ENCODE results near the gene GSKIP. TPM values are rescaled to one million over a fixed set of nuclear protein-coding genes. Genes with fewer than 3 reads are reported as not detected.

The GSKIP gene
- total RNA-seq, 2 donors from 2014 or later, result 8.0 to 11.2 TPM

DNA sequence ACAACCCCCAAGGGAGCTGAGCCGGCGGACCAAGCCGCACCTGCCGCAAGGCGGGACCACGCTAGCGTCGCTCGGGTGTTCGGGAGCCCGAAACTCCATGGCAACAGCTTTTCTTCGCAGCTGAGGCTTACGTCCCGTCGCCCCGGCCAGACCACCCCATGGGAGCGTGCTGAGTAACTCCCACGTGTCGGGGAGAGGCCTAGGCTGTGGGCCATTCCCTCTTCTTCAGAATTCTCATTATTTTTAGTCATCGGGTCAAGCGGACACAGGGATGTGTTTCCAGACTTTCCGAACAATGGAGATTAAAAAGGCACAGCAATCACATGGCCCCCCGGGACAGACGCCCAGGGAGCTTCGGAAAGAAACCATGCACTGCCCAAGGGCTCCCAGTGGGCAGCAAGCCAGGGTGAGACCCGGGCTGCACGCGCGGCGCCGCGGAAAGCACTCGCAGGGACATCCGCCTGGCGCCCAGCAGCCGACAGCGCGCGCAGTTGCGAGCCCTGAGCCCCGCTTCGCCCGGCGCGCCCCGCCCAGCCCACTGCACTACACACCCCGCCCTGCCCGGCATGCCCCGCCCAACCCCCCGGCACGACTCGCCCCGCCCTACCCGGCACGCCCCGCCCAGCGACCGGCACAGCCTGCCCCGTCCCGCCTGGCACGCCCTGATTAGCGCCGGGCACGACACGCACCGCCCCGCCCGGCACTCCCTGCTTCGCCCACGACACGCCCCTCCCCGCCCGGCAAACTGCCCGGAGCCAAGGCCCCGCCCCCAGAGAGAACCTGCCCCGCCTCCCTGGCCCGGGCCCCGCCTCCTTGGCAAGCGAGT lies 28.2 kb downstream of the GSKIP start:
- peak; percentile 97 to 98 (median 98) for DNase-seq
- peak; percentile 97 for ATAC-seq
- Histone ChIP-seq H3K4me3 (peak overlapping the region; percentile 58 to 59), H3K4me1 (peaks cover 17% of the 10 kb centered on the region), H3K36me3 (replicated peaks in 1 of 2; ENCODE audit: insufficient read depth in 1 of 2, low read depth in 2 of 2) (no peaks in the 10 kb centered on the region), H3K27me3 (no peaks in the 10 kb centered on the region), H3K27ac (peak overlapping the region; percentile 40 to 80 (median 72)), H3K9me3 (no peaks in the 10 kb centered on the region)
- 0 to 1% methylated on average over 27 to 65 of the region's 79 CpGs for WGBS, 2 donors
- peak; percentile 15 to 55 (median 52) for TF ChIP-seq POLR2A (IDR thresholded peaks at IDR 0.05)
- TF ChIP-seq, protein P1, sequence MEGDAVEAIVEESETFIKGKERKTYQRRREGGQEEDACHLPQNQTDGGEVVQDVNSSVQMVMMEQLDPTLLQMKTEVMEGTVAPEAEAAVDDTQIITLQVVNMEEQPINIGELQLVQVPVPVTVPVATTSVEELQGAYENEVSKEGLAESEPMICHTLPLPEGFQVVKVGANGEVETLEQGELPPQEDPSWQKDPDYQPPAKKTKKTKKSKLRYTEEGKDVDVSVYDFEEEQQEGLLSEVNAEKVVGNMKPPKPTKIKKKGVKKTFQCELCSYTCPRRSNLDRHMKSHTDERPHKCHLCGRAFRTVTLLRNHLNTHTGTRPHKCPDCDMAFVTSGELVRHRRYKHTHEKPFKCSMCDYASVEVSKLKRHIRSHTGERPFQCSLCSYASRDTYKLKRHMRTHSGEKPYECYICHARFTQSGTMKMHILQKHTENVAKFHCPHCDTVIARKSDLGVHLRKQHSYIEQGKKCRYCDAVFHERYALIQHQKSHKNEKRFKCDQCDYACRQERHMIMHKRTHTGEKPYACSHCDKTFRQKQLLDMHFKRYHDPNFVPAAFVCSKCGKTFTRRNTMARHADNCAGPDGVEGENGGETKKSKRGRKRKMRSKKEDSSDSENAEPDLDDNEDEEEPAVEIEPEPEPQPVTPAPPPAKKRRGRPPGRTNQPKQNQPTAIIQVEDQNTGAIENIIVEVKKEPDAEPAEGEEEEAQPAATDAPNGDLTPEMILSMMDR (IDR thresholded peaks at IDR 0.05), result peak in 2 of 7 experiments; percentile 16 to 23
- intact Hi-C loops (cut with DNase I), result no loop called here

DNA sequence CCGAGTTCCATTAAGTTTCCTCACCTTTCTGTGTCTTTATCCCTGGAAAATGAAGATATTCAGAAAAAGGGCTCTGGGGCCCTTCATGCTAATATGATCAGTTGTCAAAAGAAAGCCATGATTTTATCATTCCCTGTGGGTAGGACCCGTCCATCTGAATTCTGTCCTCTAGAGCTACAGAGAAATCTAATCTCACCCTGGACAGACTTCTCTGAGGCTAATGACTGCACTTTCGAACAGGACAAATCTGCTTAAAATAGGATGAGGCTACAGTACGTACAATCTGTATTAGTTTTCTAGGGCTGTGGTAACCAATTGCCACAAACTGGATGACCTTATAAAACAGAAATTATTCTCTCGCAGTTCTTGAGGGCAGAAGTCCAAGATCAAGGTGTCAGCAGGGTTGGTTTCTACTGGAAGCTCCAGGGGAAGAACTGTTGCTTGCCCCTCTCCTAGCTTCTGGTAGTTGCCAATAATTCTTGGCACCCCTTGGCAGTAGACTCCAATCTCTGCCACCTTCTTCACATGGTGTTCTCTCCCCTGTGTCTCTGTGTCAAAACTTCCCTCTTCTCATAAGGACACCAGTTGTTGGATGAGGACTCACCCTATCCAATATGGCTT lies 29.9 kb downstream of the GSKIP start:
- no peak overlapping the region for H3K27ac ChIP-seq
- H3K36me3 ChIP-seq (replicated peaks in 1 of 2; ENCODE audit: insufficient read depth in 1 of 2, low read depth in 2 of 2), result no peaks in the 10 kb centered on the region
- H3K4me3 ChIP-seq, result no peak overlapping the region
- no peaks in the 10 kb centered on the region for H3K27me3 ChIP-seq
- H3K4me1 ChIP-seq, result peaks cover 17% of the 10 kb centered on the region
- WGBS, 2 donors, result 84 to 87% methylated on average over 5 of the region's 5 CpGs
- DNase-seq (no peak), ATAC-seq (no peak)
- no peaks in the 10 kb centered on the region for H3K9me3 ChIP-seq
- intact Hi-C loops (cut with DNase I), result no loop called here
- TF ChIP-seq, protein P1 (IDR thresholded peaks at IDR 0.05), result no peak
- no peak for TF ChIP-seq POLR2A (IDR thresholded peaks at IDR 0.05)

DNA sequence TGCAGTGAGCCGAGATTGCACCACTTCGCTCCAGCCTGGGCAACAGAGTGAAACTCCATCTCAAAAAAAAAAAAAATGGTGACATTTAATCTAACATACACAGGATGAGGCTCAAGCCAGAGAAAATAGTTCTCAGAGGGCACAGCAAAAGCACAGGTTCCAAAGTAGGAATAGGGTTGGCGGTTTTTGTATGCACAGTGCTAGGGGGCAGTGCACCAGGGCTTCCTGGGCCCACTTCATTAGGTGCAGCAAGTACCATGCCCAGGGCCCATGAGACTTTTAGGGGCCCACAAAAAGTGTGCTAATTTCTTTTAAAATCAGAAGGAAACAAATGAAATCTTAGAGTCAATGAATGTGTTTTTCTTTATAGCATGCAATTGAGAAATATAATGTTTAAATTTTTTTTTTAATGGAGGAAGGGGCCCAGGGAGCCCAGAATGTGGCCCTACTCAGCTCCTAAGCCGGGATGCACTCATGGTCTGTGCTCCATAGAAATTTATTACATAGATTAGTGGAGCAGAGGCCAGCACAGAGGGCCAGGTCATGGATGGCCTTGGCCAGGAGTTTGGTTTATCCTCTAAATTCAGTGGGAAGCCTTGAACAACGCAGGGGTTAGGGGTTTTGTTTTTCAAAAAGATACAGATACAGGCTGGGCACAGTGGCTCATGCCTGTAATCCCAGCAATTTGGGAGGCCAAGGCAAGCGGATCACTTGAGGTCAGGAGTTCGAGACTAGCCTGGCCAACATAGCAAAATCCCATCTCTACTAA lies 30.9 kb downstream of the GSKIP start:
- intact Hi-C loops (cut with DNase I), result no loop called here
- no peak overlapping the region for H3K27ac ChIP-seq
- ATAC-seq (no peak), DNase-seq (no peak)
- peaks cover 17% of the 10 kb centered on the region for H3K4me1 ChIP-seq
- TF ChIP-seq, protein P1 (IDR thresholded peaks at IDR 0.05), result no peak
- TF ChIP-seq POLR2A (IDR thresholded peaks at IDR 0.05), result no peak
- WGBS, 2 donors, result 91 to 92% methylated on average over 7 of the region's 7 CpGs
- no peaks in the 10 kb centered on the region for H3K36me3 ChIP-seq (replicated peaks in 1 of 2; ENCODE audit: insufficient read depth in 1 of 2, low read depth in 2 of 2)
- H3K27me3 ChIP-seq, result no peaks in the 10 kb centered on the region
- no peak overlapping the region for H3K4me3 ChIP-seq
- H3K9me3 ChIP-seq, result no peaks in the 10 kb centered on the region

DNA sequence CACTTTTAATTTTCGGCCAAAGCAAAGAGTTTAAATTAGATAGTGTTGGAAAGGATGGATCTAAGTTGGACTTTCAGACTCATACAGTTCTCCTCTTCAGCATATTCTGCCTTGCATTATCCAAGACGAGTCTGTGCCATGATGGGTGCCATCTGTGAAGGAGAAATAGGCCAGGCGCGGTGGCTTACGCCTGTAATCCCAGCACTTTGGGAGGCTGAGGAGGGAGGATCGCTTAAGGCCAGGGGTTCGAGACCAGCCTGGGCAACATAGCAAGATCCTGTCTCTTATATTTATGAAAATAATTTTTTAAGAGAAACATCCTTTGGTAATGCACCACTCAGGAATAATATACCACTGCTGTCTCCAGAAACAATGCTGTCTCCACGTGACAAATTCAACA lies 35.1 kb downstream of the GSKIP start:
- WGBS, 2 donors, result 83 to 88% methylated on average over 8 of the region's 8 CpGs
- Histone ChIP-seq H3K27ac (no peak overlapping the region), H3K27me3 (no peaks in the 10 kb centered on the region), H3K36me3 (replicated peaks in 1 of 2; ENCODE audit: insufficient read depth in 1 of 2, low read depth in 2 of 2) (no peaks in the 10 kb centered on the region), H3K9me3 (no peaks in the 10 kb centered on the region), H3K4me1 (no peaks in the 10 kb centered on the region), H3K4me3 (no peak overlapping the region)
- ATAC-seq (no peak), DNase-seq (no peak)
- intact Hi-C loops (cut with DNase I), result no loop called here
- TF ChIP-seq POLR2A (IDR thresholded peaks at IDR 0.05), result no peak
- TF ChIP-seq, protein P1 (IDR thresholded peaks at IDR 0.05), result no peak

All from body of pancreas (tissue), 4 donors.